Measurements from ENCODE around the gene SLC19A2. TPM values are rescaled to one million over a fixed set of nuclear protein-coding genes. Genes with fewer than 3 reads are reported as not detected.

The SLC19A2 gene
- total RNA-seq, 1 experiment from 2014 or later: 12.8 TPM

- Histone ChIP-seq H2AFZ (ENCODE audit: low read length) (no peak overlapping the region), H4K91ac (ENCODE audit: insufficient read length, low read depth, low read length) (no peak overlapping the region), H3K4ac (ENCODE audit: low read depth, low read length) (no peak overlapping the region), H3K9ac (ENCODE audit: extremely low read depth, insufficient read length, low read length) (no peak overlapping the region), H3K9me3 (ENCODE audit: control insufficient read depth, low read depth, low read length) (no peaks in the 10 kb centered on the region), H4K5ac (ENCODE audit: insufficient read length, low read depth, low read length) (no peak overlapping the region), H3K27me3 (ENCODE audit: insufficient read depth, low read length) (no peaks in the 10 kb centered on the region), H3K23me2 (ENCODE audit: insufficient read length, low read depth, low read length, poor library complexity, severe bottlenecking) (no peaks in the 10 kb centered on the region), H2AK5ac (ENCODE audit: insufficient read length, low read length) (no peak overlapping the region), H4K8ac (replicated peaks; ENCODE audit: insufficient read length, low read depth, low read length) (no peak overlapping the region), H3K23ac (ENCODE audit: insufficient read length, low read depth, low read length) (no peak overlapping the region), H2BK15ac (ENCODE audit: low read depth, low read length) (no peak overlapping the region), H3T11ph (ENCODE audit: low read length) (peak overlapping the region; percentile 79), H3K14ac (ENCODE audit: insufficient read depth, low read length) (peak overlapping the region; percentile 42; the same call in 1 of the 2 replicates), H3K56ac (ENCODE audit: insufficient read length, low read depth, low read length) (no peak overlapping the region), H2BK120ac (ENCODE audit: low read depth, low read length, poor library complexity, severe bottlenecking) (peak overlapping the region; percentile 65), H3K18ac (ENCODE audit: insufficient read length, low read depth, low read length) (peak overlapping the region; percentile 63), H3K27ac (ENCODE audit: insufficient read length, low read depth, low read length) (peak overlapping the region; percentile 70), H3K4me1 (ENCODE audit: insufficient read depth, low read length) (peaks cover 6% of the 10 kb centered on the region; the same call in 1 of the 2 replicates), H3K4me2 (ENCODE audit: insufficient read depth, insufficient read length, low read length) (no peak overlapping the region), H3K79me2 (ENCODE audit: insufficient read depth, low read length) (no peaks in the 10 kb centered on the region), H2BK20ac (ENCODE audit: low read depth, low read length, poor library complexity, severe bottlenecking) (no peak overlapping the region), H2BK12ac (ENCODE audit: insufficient read length, low read depth, low read length) (peak overlapping the region; percentile 69), H3K79me1 (ENCODE audit: insufficient read depth, low read depth, low read length, poor library complexity, severe bottlenecking) (no peaks in the 10 kb centered on the region), H4K20me1 (ENCODE audit: control insufficient read depth, insufficient read depth, insufficient read length) (no peaks in the 10 kb centered on the region), H2BK5ac (ENCODE audit: insufficient read length, low read length) (no peak overlapping the region)
- no peak for TF ChIP-seq CTCF (conservative IDR thresholded peaks at IDR 0.05)
- H3K9me3 Mint-ChIP-seq: no peaks in the 10 kb centered on the region
- peaks cover 27 to 42% of the 10 kb centered on the region in 2 experiments for H3K4me1 Mint-ChIP-seq
- H3K27ac Mint-ChIP-seq: peak overlapping the region; percentile 52 to 97 (median 94)
- DNase-seq: no peak
- WGBS (ENCODE audit: extremely low coverage, insufficient read length, low lambda C conversion rate): no CpG with 5 or more reads among the region's 9 CpGs
- H3K4me3 Mint-ChIP-seq: peak overlapping the region in 1 of 2 experiments; percentile 2; a peak in 1 of 5 replicates
- no peaks in the 10 kb centered on the region for H3K36me3 Mint-ChIP-seq (ENCODE audit: insufficient read depth in 1 of 3, low read depth in 3 of 3)
- H3K27me3 Mint-ChIP-seq (ENCODE audit: low read depth): no peaks in the 10 kb centered on the region
These were observed 42.7 kb upstream of the SLC19A2 start for GRCh38 chr1:169528215-169529067.

Measured in H9 (cell line).